Erythroblast (primary cell): ENCODE data around the gene ITK.

Experiments used
- GATA1 ChIP-seq: IDR thresholded peaks from 2 replicates; pipeline ENCODE4 v1.6.1; 2011; ENCODE audit warnings: low read depth, mild to moderate bottlenecking, control low read depth, low read length, moderate library complexity
- POLR2A ChIP-seq: IDR thresholded peaks from 2 replicates; pipeline ENCODE4 v1.6.1; 2011; ENCODE audit warnings: mild to moderate bottlenecking, low read length

GRCh38 chr5:157193699-157194424 is 13.2 kb downstream of the ITK start:
- TF ChIP-seq POLR2A (no peak), GATA1 (no peak)
